ENCODE measurements around the gene EXOSC9.
A peak's percentile ranks its signal among the peaks of the same experiment; 100 is the strongest.
"Not testable (repeated sequence)": the region's sequence is repeated elsewhere in the genome, so short reads cannot be mapped to it uniquely, and the experiment has no call there.

EXOSC9 gene, protein sequence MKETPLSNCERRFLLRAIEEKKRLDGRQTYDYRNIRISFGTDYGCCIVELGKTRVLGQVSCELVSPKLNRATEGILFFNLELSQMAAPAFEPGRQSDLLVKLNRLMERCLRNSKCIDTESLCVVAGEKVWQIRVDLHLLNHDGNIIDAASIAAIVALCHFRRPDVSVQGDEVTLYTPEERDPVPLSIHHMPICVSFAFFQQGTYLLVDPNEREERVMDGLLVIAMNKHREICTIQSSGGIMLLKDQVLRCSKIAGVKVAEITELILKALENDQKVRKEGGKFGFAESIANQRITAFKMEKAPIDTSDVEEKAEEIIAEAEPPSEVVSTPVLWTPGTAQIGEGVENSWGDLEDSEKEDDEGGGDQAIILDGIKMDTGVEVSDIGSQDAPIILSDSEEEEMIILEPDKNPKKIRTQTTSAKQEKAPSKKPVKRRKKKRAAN

DNA sequence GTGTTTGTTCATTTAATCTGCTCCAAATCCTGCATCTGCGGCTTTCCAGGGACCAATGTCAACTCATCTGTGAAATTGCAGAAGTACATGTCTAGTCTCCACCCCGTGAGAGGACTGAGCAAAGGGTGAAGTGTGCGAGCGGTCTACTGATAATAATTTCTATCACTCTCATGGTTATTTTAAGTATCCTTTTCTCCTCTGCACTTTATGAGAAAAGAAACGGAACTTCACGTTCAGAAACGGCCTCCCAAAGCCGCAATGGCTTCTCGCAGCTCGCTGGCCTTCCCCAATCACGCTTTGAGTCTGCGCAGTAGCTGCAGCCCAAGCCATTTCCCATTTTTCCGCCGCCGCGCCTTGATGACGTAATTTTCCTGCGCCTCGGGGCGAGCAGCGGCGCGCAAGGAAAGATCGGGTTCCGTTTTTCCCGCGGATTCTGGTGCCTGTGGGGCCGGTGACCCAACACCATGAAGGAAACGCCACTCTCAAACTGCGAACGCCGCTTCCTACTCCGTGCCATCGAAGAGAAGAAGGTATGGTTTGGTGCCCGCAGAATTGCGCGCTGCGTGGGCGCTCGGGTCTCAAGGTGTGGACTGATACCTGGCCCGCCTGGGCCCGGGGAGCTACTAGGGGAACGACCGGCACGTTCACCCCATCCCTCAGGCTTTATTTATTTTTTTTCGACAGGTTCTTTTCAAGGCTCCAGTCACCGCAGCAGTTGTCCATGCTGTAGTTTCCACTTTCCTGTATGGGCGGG lies at the start of gene EXOSC9:
TSS of gene EXOSC9 (plus strand) at position 363 of the 754 bp plus-strand sequence. CDS start at position 465, 102 bp downstream.
- H3K27me3 ChIP-seq (ENCODE audit: low read depth), result no peaks in the 10 kb centered on the region
- H3K4me1 ChIP-seq, result peaks cover 33% of the 10 kb centered on the region
- H3K4me3 ChIP-seq, result peak within 1 kb of the TSS; percentile 92
- DNase-seq (ENCODE audit: low spot score in 2 of 2), result peak; percentile 81 to 96
- no peaks in the 10 kb centered on the region for H3K9me3 ChIP-seq
- in situ Hi-C loops (cut with MboI; ENCODE audit: low sequenced_read_pairs), result no loop called here
- H3K36me3 ChIP-seq (replicated peaks), result peaks cover 35% of the 10 kb centered on the region

- peaks cover 11% of the 10 kb centered on the region for H3K4me1 ChIP-seq
- H3K36me3 ChIP-seq (replicated peaks); H3K9me3 ChIP-seq; DNase-seq (ENCODE audit: low spot score in 2 of 2); H3K4me3 ChIP-seq; in situ Hi-C loops (cut with MboI; ENCODE audit: low sequenced_read_pairs); H3K27me3 ChIP-seq (ENCODE audit: low read depth): not testable (repeated sequence)
Measured at GRCh38 chr4:121752142-121752541, 49.0 kb upstream of the EXOSC9 start.

DNA sequence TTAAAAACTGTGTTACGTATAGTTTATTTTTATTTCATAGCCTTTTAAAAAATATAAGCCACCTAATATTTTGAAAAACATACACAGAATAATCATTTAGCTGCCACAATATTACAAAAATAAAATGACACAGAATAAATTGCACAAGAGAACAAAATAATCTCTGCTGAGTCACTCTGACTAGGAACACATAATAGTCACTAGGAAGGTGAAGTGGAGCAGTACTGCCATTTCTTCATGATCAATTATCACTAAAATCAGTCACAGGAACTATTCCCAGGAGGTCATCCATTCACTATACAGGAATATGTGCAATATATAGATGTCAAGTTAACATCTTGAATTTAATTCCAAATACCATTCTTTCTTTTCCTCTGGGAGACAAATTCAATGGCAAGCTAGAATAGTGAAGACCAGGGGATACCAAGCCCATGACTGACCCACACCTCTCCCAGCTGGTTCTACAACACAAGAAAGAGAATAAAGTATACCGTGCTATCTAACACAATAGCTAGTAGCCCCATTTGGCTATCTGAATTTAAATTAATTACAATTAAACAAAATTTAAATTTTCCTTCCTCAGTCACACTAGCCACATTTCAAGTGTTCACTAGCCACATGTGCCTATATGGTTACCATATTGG lies 42.1 kb upstream of the EXOSC9 start:
- in situ Hi-C loops (cut with MboI; ENCODE audit: low sequenced_read_pairs), result no loop called here
- peaks cover 2% of the 10 kb centered on the region; the same call in 1 of the 2 replicates for H3K27me3 ChIP-seq (ENCODE audit: low read depth)
- H3K4me1 ChIP-seq, result no peaks in the 10 kb centered on the region
- no peak for DNase-seq (ENCODE audit: low spot score in 2 of 2)
- H3K4me3 ChIP-seq, result no peak overlapping the region
- H3K9me3 ChIP-seq, result no peaks in the 10 kb centered on the region
- no peaks in the 10 kb centered on the region for H3K36me3 ChIP-seq (replicated peaks)

DNA sequence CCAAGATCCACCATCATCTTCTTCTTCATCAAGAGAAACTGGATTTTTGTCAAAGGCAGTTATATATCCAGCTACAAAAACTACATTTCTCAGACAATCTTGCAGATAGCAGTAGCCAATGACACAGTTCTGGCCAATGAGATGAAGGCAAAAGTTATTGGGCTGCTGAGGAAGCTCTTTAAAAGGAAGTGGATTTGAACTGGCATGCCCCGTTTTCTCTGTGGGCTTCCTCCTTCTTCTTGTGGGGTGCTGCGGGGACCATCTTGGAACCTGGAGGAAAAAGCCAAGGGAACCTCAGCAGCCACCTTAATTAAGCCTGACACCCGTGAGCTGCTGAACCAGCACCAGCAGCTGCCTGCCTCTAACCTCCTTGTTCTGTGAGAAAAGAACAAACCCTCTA lies 40.9 kb upstream of the EXOSC9 start:
- Histone ChIP-seq H3K36me3 (replicated peaks) (no peaks in the 10 kb centered on the region), H3K4me3 (no peak overlapping the region), H3K9me3 (no peaks in the 10 kb centered on the region), H3K4me1 (no peaks in the 10 kb centered on the region), H3K27me3 (ENCODE audit: low read depth) (peaks cover 2% of the 10 kb centered on the region; the same call in 1 of the 2 replicates)
- in situ Hi-C loops (cut with MboI; ENCODE audit: low sequenced_read_pairs), result no loop called here
- no peak for DNase-seq (ENCODE audit: low spot score in 2 of 2)

DNA sequence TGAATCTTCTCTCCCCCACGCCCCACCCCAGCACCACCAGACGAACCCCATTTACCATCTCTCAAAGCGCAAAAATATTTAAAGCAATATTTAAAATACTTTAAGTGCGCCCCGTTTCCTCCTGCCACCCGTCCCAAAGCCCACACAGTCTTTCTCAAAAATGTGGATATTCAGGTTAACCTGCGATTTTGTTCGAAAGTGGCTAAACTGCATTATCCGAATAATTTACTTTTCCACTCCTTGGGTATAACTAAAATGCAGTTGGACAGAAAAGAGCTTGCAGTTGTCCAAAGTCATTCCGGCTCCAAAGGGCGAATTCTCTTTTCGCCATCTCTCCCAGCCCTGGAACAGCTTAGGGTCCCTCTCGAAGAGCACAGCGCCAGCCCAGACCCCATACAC lies 36.8 kb upstream of the EXOSC9 start:
- Histone ChIP-seq H3K36me3 (replicated peaks) (no peaks in the 10 kb centered on the region), H3K4me3 (peak overlapping the region; percentile 32), H3K4me1 (no peaks in the 10 kb centered on the region), H3K9me3 (no peaks in the 10 kb centered on the region), H3K27me3 (ENCODE audit: low read depth) (no peaks in the 10 kb centered on the region)
- in situ Hi-C loops (cut with MboI; ENCODE audit: low sequenced_read_pairs), result no loop called here
- DNase-seq (ENCODE audit: low spot score in 2 of 2), result no peak

GRCh38 chr4:121764702-121765367 lies 36.3 kb upstream of the EXOSC9 start, which contains the start of gene SMIM43:
TSS of gene SMIM43 (minus strand) at chr4:121765164. CDS start at chr4:121765105, 59 bp downstream.
- no peak for DNase-seq (ENCODE audit: low spot score in 2 of 2)
- peak within 1 kb of the TSS; percentile 32 for H3K4me3 ChIP-seq
- H3K36me3 ChIP-seq (replicated peaks), result no peaks in the 10 kb centered on the region
- in situ Hi-C loops (cut with MboI; ENCODE audit: low sequenced_read_pairs), result no loop called here
- H3K4me1 ChIP-seq, result no peaks in the 10 kb centered on the region
- no peaks in the 10 kb centered on the region for H3K9me3 ChIP-seq
- H3K27me3 ChIP-seq (ENCODE audit: low read depth), result no peaks in the 10 kb centered on the region

- Histone ChIP-seq H3K36me3 (replicated peaks) (no peaks in the 10 kb centered on the region), H3K27me3 (ENCODE audit: low read depth) (no peaks in the 10 kb centered on the region), H3K4me3 (peak overlapping the region; percentile 32), H3K9me3 (no peaks in the 10 kb centered on the region), H3K4me1 (no peaks in the 10 kb centered on the region)
- in situ Hi-C loops (cut with MboI; ENCODE audit: low sequenced_read_pairs), result no loop called here
- DNase-seq (ENCODE audit: low spot score in 2 of 2), result no peak
Measured at GRCh38 chr4:121765368-121765705, 35.8 kb upstream of the EXOSC9 start.

GRCh38 chr4:121765971-121766538 lies 35.1 kb upstream of the EXOSC9 start:
- no peaks in the 10 kb centered on the region for H3K9me3 ChIP-seq
- DNase-seq (ENCODE audit: low spot score in 2 of 2), result no peak
- H3K27me3 ChIP-seq (ENCODE audit: low read depth), result no peaks in the 10 kb centered on the region
- in situ Hi-C loops (cut with MboI; ENCODE audit: low sequenced_read_pairs), result no loop called here
- H3K36me3 ChIP-seq (replicated peaks), result no peaks in the 10 kb centered on the region
- no peaks in the 10 kb centered on the region for H3K4me1 ChIP-seq
- no peak overlapping the region for H3K4me3 ChIP-seq

- H3K27me3 ChIP-seq (ENCODE audit: low read depth), result no peaks in the 10 kb centered on the region
- no peaks in the 10 kb centered on the region for H3K36me3 ChIP-seq (replicated peaks)
- in situ Hi-C loops (cut with MboI; ENCODE audit: low sequenced_read_pairs), result no loop called here
- H3K4me3 ChIP-seq, result no peak overlapping the region
- H3K9me3 ChIP-seq, result no peaks in the 10 kb centered on the region
- no peak for DNase-seq (ENCODE audit: low spot score in 2 of 2)
- no peaks in the 10 kb centered on the region for H3K4me1 ChIP-seq
Measured at GRCh38 chr4:121767166-121767565, 34.0 kb upstream of the EXOSC9 start.

- in situ Hi-C loops (cut with MboI; ENCODE audit: low sequenced_read_pairs), result no loop called here
- H3K9me3 ChIP-seq, result no peaks in the 10 kb centered on the region
- DNase-seq (ENCODE audit: low spot score in 2 of 2), result no peak
- no peaks in the 10 kb centered on the region for H3K27me3 ChIP-seq (ENCODE audit: low read depth)
- H3K36me3 ChIP-seq (replicated peaks), result no peaks in the 10 kb centered on the region
- H3K4me1 ChIP-seq, result peaks cover 3% of the 10 kb centered on the region; the same call in 1 of the 2 replicates
- no peak overlapping the region for H3K4me3 ChIP-seq
Measured at GRCh38 chr4:121769341-121769740, 31.8 kb upstream of the EXOSC9 start.

DNA sequence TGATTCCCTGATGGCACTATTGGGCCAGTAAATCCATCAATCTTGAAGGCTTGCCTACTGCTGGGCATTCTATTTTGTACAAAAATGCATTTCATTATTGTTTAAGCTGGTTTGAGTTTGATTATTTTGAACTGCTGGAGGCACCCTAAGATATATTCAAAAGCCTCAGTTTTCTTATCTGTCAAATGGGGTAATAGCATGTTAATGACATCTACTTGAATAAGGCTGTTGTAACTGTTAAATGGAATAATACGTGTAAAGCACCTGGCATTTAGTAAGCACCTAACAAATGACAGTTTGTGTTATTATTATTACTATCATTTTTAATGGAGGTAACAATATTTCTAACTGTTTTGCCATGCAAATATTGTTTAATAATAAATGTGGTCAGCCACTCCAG lies 29.3 kb upstream of the EXOSC9 start:
- no peak for DNase-seq (ENCODE audit: low spot score in 2 of 2)
- no peaks in the 10 kb centered on the region for H3K36me3 ChIP-seq (replicated peaks)
- no peaks in the 10 kb centered on the region for H3K27me3 ChIP-seq (ENCODE audit: low read depth)
- H3K4me1 ChIP-seq, result peaks cover 8% of the 10 kb centered on the region; the same call in 1 of the 2 replicates
- no peak overlapping the region for H3K4me3 ChIP-seq
- no peaks in the 10 kb centered on the region for H3K9me3 ChIP-seq
- in situ Hi-C loops (cut with MboI; ENCODE audit: low sequenced_read_pairs), result no loop called here

DNA sequence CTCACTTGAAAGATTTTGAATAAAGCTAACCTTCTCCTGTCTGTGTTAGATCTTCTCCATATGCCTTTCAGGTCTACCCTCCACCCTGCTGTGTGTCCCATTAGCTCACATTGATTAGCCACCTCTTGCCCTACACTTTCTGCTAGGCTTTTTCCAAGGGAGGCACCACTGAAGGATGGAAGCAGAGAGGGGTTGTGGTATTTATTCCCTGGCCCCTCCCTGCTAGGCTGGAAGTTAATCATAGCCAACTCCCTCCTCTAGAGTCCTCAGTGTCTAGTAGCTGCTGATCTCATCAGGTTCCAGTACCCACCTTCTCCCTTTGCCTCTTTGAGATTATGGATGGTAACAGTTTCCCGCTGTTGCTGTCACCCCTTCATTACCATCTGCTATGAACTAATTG lies 27.2 kb upstream of the EXOSC9 start:
- no peaks in the 10 kb centered on the region for H3K36me3 ChIP-seq (replicated peaks)
- no peaks in the 10 kb centered on the region for H3K9me3 ChIP-seq
- H3K4me1 ChIP-seq, result peaks cover 19% of the 10 kb centered on the region
- in situ Hi-C loops (cut with MboI; ENCODE audit: low sequenced_read_pairs), result no loop called here
- DNase-seq (ENCODE audit: low spot score in 2 of 2), result no peak
- no peak overlapping the region for H3K4me3 ChIP-seq
- no peaks in the 10 kb centered on the region for H3K27me3 ChIP-seq (ENCODE audit: low read depth)

Data from HAP-1 (cell line).